Osteoblast (primary cell): ENCODE results near the gene SLIT3. TPM values are rescaled to one million over a fixed set of nuclear protein-coding genes. Genes with fewer than 3 reads are reported as not detected.

Experiments
- DNase-seq: peaks from one replicate; pipeline ENCODE4 v3.0.0; 2011; ENCODE audit warnings: low spot score, mixed read lengths; ENCODE audit not compliant: insufficient read length; ENCODE audit errors: missing footprints
- H2AFZ ChIP-seq: 2 replicates; pipeline ENCODE4 v1.6.0; 2011; ENCODE audit warnings: mild to moderate bottlenecking, low read length
- H3K27ac ChIP-seq: 2 replicates; pipeline ENCODE4 v1.5.1; 2011; ENCODE audit warnings: mild to moderate bottlenecking, low read depth, low read length, moderate library complexity
- H3K27me3 ChIP-seq: 2 replicates; pipeline ENCODE4 v1.6.0; 2012; ENCODE audit warnings: mild to moderate bottlenecking, control low read depth, inconsistent platforms, low read length, moderate library complexity; ENCODE audit not compliant: insufficient read depth
- H3K36me3 ChIP-seq: 2 replicates; pipeline ENCODE4 v1.5.1; 2011; ENCODE audit warnings: mild to moderate bottlenecking, low read length, control low read depth, moderate library complexity; ENCODE audit not compliant: insufficient read depth
- H3K4me1 ChIP-seq: 2 replicates; pipeline ENCODE4 v1.5.1; 2011; ENCODE audit warnings: mild to moderate bottlenecking, low read length, control low read depth, moderate library complexity; ENCODE audit not compliant: insufficient read depth
- H3K4me2 ChIP-seq: 2 replicates; pipeline ENCODE4 v1.6.0; 2011; ENCODE audit warnings: mild to moderate bottlenecking, low read length; ENCODE audit not compliant: insufficient read depth
- H3K4me3 ChIP-seq: fragments of 200-600 bp; sonication (generic); 3 replicates; pipeline ENCODE4 v1.5.1; 2012; ENCODE audit warnings: mild to moderate bottlenecking, low read length, inconsistent platforms; ENCODE audit not compliant: insufficient read depth
- H3K79me2 ChIP-seq: 2 replicates; pipeline ENCODE4 v1.6.0; 2012; ENCODE audit warnings: mild to moderate bottlenecking, low read length, control low read depth, inconsistent platforms; ENCODE audit not compliant: insufficient read depth
- H3K9me3 ChIP-seq: 2 replicates; pipeline ENCODE4 v1.5.1; 2011; ENCODE audit warnings: low read depth, low read length, control low read depth
- H4K20me1 ChIP-seq: 2 replicates; pipeline ENCODE4 v1.6.0; 2012; ENCODE audit warnings: mild to moderate bottlenecking, low read length, control low read depth; ENCODE audit not compliant: insufficient read depth
- total RNA-seq: library from RNA; depleted of rRNA; stranded (reverse); fragments of >200 nt; gene quantifications from 2 replicates; pipeline ENCODE4 v1.2.3, GENCODE V29; 2012
- TF ChIP-seq, protein P1 (sequence below): IDR thresholded peaks from 2 replicates; pipeline ENCODE4 v1.5.1; 2011; ENCODE audit warnings: mild to moderate bottlenecking, low read depth, low read length, moderate library complexity; ENCODE audit errors: extremely low read depth

The SLIT3 gene
- total RNA-seq, 1 donor = 37.6 TPM

- peak; percentile 91 for DNase-seq
- TF ChIP-seq, protein P1, sequence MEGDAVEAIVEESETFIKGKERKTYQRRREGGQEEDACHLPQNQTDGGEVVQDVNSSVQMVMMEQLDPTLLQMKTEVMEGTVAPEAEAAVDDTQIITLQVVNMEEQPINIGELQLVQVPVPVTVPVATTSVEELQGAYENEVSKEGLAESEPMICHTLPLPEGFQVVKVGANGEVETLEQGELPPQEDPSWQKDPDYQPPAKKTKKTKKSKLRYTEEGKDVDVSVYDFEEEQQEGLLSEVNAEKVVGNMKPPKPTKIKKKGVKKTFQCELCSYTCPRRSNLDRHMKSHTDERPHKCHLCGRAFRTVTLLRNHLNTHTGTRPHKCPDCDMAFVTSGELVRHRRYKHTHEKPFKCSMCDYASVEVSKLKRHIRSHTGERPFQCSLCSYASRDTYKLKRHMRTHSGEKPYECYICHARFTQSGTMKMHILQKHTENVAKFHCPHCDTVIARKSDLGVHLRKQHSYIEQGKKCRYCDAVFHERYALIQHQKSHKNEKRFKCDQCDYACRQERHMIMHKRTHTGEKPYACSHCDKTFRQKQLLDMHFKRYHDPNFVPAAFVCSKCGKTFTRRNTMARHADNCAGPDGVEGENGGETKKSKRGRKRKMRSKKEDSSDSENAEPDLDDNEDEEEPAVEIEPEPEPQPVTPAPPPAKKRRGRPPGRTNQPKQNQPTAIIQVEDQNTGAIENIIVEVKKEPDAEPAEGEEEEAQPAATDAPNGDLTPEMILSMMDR = no peak
- H3K4me2 ChIP-seq = peak overlapping the region; percentile 59
Measured at GRCh38 chr5:168766426-168766700, 534.6 kb downstream of the SLIT3 start.

DNA sequence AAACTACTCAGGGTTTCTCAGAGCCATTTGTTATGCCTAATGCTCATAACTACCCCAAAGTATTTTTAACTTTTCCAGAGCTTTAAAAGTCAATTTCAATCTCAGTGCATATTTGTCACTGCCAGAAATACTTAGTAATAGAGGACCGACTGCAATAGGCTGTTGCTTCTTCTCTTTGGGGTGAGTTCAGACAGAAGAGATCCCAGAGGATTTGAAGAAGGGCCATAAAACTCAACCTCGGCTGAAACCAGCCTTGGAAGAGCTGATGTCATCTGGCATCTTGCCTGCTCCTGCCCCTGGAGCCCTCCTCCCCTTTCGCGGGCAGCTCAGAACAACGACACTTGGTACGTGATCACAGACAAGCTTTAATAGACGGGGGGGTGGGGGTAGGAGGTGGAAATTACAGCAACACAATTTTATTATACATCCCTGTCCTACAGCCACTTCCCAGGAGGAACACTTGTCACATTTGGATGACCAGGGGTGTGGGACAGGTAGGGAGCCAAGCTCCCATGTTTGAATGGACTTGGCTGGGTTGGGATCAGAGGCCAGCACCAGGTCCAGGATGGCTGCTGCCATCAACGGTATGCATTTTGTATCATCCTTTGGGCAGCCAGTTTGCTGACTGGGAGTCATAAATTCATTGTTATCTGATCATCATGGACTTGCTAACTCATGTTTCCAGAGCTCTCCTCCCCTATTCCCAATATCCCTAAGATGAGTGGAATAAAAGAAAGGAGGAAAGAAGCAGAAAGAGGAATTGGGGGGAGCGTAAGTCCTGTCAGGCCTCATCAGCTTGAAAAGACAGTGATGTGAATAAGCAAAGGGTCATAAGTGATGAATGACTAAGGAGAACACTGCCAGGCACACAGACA is 535.2 kb downstream of the SLIT3 start:
- Histone ChIP-seq H2AFZ (peak overlapping the region; percentile 12), H4K20me1 (no peaks in the 10 kb centered on the region), H3K36me3 (no peaks in the 10 kb centered on the region), H3K4me1 (peaks cover 17% of the 10 kb centered on the region), H3K27me3 (no peaks in the 10 kb centered on the region), H3K79me2 (no peaks in the 10 kb centered on the region), H3K27ac (peak overlapping the region; percentile 78), H3K4me3 (peak overlapping the region; percentile 53), H3K4me2 (peak overlapping the region; percentile 59), H3K9me3 (no peaks in the 10 kb centered on the region)
- DNase-seq = peak; percentile 95
- TF ChIP-seq, protein P1 = no peak

More at GRCh38 chr5:168766426-168766700, 534.6 kb downstream of the SLIT3 start:
- Histone ChIP-seq H3K36me3 (no peaks in the 10 kb centered on the region), H2AFZ (no peak overlapping the region), H4K20me1 (no peaks in the 10 kb centered on the region), H3K27ac (peak overlapping the region; percentile 78), H3K79me2 (no peaks in the 10 kb centered on the region), H3K4me1 (peaks cover 17% of the 10 kb centered on the region), H3K27me3 (no peaks in the 10 kb centered on the region), H3K4me3 (peak overlapping the region; percentile 53), H3K9me3 (no peaks in the 10 kb centered on the region)

- no peaks in the 10 kb centered on the region for H4K20me1 ChIP-seq
- H3K79me2 ChIP-seq = no peaks in the 10 kb centered on the region
- H3K27me3 ChIP-seq = no peaks in the 10 kb centered on the region
- no peaks in the 10 kb centered on the region for H3K9me3 ChIP-seq
- H3K27ac ChIP-seq = peak overlapping the region; percentile 78
- no peak overlapping the region for H2AFZ ChIP-seq
- H3K36me3 ChIP-seq = no peaks in the 10 kb centered on the region
- DNase-seq = peak; percentile 89
- H3K4me3 ChIP-seq = no peak overlapping the region
- peaks cover 17% of the 10 kb centered on the region for H3K4me1 ChIP-seq
- peak overlapping the region; percentile 59 for H3K4me2 ChIP-seq
- TF ChIP-seq, protein P1 = no peak
Measured at GRCh38 chr5:168765086-168765550, 535.8 kb downstream of the SLIT3 start.
